Astrocyte of the cerebellum (primary cell): Measurements from ENCODE around the gene RGS7BP.

Source experiments
- DNase-seq: peaks from one replicate; pipeline ENCODE4 v3.0.0-alpha.2; 2011; ENCODE audit warnings: low read depth
- H3K4me3 ChIP-seq: 2 replicates; pipeline ENCODE4 v1.5.1; 2011; ENCODE audit warnings: mild to moderate bottlenecking, low read depth, low read length, moderate library complexity
- in situ Hi-C: cut with HindIII; loops from 2 replicates; pipeline ENCODE4 v1.10.0; 2017; ENCODE audit warnings: low sequenced_read_pairs
- TF ChIP-seq, protein P1 (sequence below): IDR thresholded peaks from 2 replicates; pipeline ENCODE4 v1.5.1; 2012; ENCODE audit warnings: low read length, low read depth, moderate library complexity, mild to moderate bottlenecking; ENCODE audit errors: missing control alignments

RGS7BP gene

DNA sequence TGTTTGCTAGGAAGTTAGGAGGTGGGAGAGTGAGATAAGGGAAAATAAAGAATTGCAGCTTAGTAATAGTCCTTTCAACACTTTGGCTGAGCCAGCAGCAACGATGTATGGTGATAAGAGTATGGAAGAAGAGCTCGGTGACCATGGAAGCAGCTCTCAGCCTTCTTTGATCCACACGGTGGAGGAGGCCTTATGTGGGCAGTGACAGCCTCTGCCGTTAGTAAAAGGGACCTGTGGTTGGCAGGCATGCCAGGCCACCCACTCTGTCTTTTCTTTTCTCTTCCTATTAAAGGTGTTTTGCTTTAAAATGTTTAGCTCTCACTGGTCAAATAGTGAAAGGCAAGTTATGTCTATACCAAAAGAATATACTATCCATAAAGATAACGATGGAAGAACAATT lies 7.7 kb downstream of the RGS7BP start:
- TF ChIP-seq, protein P1, sequence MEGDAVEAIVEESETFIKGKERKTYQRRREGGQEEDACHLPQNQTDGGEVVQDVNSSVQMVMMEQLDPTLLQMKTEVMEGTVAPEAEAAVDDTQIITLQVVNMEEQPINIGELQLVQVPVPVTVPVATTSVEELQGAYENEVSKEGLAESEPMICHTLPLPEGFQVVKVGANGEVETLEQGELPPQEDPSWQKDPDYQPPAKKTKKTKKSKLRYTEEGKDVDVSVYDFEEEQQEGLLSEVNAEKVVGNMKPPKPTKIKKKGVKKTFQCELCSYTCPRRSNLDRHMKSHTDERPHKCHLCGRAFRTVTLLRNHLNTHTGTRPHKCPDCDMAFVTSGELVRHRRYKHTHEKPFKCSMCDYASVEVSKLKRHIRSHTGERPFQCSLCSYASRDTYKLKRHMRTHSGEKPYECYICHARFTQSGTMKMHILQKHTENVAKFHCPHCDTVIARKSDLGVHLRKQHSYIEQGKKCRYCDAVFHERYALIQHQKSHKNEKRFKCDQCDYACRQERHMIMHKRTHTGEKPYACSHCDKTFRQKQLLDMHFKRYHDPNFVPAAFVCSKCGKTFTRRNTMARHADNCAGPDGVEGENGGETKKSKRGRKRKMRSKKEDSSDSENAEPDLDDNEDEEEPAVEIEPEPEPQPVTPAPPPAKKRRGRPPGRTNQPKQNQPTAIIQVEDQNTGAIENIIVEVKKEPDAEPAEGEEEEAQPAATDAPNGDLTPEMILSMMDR = no peak
- in situ Hi-C loops = no loop called here
- no peak overlapping the region for H3K4me3 ChIP-seq
- DNase-seq = no peak

DNA sequence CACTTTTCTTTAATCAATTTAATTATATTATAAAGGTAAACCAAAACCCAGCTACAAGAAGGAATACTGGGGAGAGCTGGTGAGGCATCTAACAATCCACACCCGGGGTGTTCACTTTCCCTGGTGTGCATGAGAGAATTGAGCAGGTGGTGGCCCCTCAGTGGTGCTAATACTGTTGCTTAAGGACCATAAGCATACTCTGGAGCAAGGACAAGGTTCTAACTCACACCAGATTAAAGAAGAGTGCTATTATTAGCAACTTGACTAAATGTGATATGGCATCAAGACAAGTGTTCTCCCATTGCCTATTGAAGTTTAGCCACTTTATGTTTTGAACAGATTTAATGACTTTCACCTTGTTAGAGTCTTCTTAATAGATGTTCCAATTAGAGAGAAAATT lies 8.8 kb downstream of the RGS7BP start:
- no peak overlapping the region for H3K4me3 ChIP-seq
- no peak for DNase-seq
- in situ Hi-C loops = no loop called here
- TF ChIP-seq, protein P1 = no peak

DNA sequence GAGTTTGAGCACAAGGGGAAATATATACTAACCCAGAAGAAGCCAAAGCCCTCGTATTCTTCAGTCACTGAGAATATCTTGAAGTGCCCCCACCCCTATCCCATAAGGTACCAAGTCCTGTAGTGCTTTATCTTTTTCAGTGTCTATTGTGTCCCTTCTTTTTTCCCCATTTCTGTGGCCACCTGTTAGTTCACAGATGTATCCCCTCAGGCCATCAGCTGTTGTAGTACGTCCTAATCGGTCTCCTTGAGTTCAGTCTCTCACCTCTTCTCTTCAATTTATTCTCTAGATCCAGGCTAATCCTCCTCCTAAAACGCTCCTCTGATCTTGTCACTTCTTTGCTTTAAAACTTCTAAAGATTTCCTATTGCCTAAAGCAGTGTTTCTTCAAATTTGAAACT lies 10.4 kb downstream of the RGS7BP start:
- TF ChIP-seq, protein P1 = no peak
- DNase-seq = no peak
- in situ Hi-C loops = no loop called here
- H3K4me3 ChIP-seq = no peak overlapping the region

DNA sequence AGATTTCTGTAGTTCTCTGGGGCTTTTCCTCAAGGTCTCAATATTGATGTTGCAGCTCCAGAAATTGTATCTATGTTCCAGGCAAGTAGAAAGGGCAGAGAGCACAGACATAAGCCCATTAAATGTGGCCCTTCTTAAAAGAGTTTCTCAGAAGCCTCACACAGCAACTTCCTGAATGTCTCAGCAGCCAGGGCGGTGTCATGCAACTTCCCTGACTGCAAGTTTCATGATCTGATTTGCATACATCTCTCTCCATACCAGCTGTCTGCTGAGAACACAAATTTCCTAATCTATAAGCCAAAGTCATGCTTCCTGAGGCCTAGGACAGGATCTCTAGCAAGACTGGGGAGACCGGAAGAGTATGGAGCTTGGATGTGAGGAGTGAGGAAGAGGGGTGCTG lies 13.0 kb downstream of the RGS7BP start:
- in situ Hi-C loops = no loop called here
- H3K4me3 ChIP-seq = no peak overlapping the region
- TF ChIP-seq, protein P1 = no peak
- DNase-seq = no peak

DNA sequence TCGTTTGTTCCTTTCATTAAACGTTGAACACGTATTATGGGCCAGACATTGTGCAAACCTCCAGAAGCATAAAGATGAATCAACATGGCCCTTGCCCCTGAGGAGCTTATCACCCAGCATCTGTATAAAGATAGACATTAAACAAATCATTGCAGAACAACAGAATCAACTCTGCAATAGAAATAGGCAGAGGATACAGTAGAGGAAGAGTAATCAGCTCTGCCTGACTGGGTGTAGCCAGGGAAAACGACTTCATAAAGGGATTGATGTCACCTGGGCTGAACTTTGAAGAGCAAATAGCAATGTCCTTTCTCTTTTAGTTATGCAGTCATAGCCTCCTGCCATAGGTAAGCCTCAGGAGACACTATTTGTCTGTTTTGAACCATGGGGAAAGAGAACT lies 13.4 kb downstream of the RGS7BP start:
- in situ Hi-C loops = no loop called here
- DNase-seq = no peak
- TF ChIP-seq, protein P1 = no peak
- no peak overlapping the region for H3K4me3 ChIP-seq

DNA sequence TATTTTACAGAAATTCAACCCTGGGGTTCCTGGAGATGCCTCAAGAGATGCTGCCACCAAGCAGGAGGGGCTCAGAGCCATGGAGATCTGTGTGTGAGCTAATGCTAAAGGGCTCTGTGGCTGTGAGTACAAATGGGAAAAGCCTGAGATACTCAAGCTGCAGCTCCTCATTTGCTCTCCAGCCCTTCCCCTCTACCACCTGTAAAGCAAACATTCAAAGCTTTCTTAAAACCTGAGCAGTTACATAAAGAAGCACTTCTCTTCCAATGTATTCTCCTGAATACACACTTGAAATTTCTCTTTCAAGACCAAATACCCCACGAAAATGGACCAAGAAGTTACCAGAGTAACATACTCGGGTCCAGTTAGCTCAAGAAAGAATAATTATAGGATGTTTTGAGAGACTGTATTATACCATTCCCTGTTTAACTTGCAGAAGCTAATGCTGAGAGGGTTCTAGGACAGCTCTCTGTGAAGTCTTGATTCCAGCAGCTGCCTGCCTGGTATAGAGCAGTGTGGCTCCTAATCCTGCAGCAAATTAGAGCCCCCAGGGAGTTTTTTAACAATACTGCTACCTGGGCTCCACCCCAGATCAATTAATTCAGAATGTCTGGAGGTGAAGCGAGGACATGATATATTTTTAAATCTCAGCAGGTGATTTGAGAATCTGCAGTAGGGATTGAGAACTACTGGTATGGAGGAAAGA lies 21.1 kb downstream of the RGS7BP start:
- DNase-seq = no peak
- TF ChIP-seq, protein P1 = no peak
- in situ Hi-C loops = no loop called here
- H3K4me3 ChIP-seq = no peak overlapping the region

DNA sequence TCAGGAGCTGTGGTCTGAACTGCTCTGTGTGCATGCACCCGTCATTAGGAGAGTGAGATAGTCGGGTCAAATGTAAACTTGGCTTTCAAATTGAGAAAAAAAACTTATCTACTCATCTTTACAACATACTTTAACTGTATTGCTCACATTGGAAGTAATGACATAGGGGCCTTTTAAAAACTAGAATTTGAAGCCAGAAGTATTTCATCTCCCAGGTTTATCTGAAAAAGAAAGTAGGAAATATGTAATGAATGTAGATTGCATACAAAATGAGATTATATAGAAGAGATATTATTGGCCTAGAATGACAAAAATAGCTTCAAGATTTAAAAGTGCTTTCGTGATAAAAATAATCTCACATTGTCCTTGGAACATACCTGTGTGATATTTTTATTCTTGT lies 24.3 kb downstream of the RGS7BP start:
- H3K4me3 ChIP-seq = no peak overlapping the region
- in situ Hi-C loops = no loop called here
- TF ChIP-seq, protein P1 = no peak
- DNase-seq = no peak
